IPS-20b (cell line): ENCODE results near the gene RRP9.
A peak's percentile ranks its signal among the peaks of the same experiment; 100 is the strongest.

Experiments used
- H3K27ac ChIP-seq: one replicate; pipeline ENCODE4 v1.5.1; 2013; ENCODE audit warnings: low read length
- H3K27me3 ChIP-seq: 2 replicates; pipeline ENCODE4 v1.6.1; 2013; ENCODE audit warnings: mild to moderate bottlenecking, low read length, inconsistent platforms; ENCODE audit not compliant: insufficient read depth
- H3K36me3 ChIP-seq: 2 replicates; pipeline ENCODE4 v1.6.1; 2013; ENCODE audit warnings: low read depth, mild to moderate bottlenecking, inconsistent platforms, low read length, moderate library complexity; ENCODE audit not compliant: insufficient read depth
- H3K4me1 ChIP-seq: 2 replicates; pipeline ENCODE4 v1.6.1; 2013; ENCODE audit warnings: mild to moderate bottlenecking, control low read depth, inconsistent platforms, low read length, moderate library complexity; ENCODE audit not compliant: insufficient read depth
- H3K4me3 ChIP-seq: 2 replicates; pipeline ENCODE4 v1.5.1; 2013; ENCODE audit warnings: mild to moderate bottlenecking, low read length, inconsistent platforms
- H3K9ac ChIP-seq: 2 replicates; pipeline ENCODE4 v1.6.1; 2013; ENCODE audit warnings: low read depth, mild to moderate bottlenecking, inconsistent platforms, low read length, moderate library complexity
- H3K9me3 ChIP-seq: 2 replicates; pipeline ENCODE4 v1.6.1; 2013; ENCODE audit warnings: mild to moderate bottlenecking, low read depth, low read length, inconsistent platforms; ENCODE audit not compliant: insufficient read depth

RRP9 gene

DNA sequence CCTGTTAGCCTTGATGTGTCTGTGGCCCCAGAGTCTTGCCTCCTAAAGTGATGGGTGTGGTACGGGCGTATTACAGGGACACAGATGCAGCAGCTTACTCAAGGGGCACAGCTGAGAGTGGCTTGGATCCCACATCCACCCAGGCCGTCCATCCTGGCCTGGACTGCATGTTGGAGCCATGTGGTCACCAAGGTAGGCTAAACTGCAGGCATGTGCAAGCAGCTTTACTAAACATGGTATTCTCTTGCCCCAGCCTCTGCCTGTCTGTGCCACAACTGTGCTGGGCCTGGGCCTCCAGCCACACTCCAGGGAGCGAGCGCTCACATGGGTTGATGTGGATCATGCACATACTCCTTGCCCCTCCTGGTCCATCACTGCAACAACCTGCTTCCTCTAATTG, 7.4 kb upstream of the RRP9 start:
- Histone ChIP-seq H3K9ac (no peak overlapping the region), H3K27me3 (peaks cover 46% of the 10 kb centered on the region), H3K4me1 (no peaks in the 10 kb centered on the region), H3K36me3 (no peaks in the 10 kb centered on the region), H3K4me3 (no peak overlapping the region), H3K27ac (no peak overlapping the region), H3K9me3 (no peaks in the 10 kb centered on the region)

DNA sequence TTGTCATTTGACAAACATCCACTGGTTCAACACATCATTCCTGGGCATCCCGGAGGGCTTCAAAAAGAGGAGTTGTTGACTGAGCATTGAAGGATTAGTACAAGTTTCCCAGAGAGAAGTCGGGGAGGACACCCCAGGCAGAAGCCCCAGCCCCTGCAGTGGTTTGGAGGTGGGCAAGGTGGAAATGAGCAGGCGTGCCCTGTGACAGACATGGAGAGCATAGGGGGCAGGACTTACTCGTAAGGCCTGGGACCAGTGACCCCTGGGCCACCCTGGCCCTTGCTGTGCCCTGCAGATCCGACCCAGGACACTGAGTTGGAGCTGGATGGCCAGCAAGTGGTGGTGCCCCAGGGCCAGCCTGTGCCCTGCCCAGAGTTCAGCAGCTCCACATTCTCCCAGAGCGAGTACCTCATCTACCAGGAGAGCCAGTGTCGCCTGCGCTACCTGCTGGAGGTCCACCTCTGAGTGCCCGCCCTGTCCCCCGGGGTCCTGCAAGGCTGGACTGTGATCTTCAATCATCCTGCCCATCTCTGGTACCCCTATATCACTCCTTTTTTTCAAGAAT, 6.4 kb upstream of the RRP9 start:
- no peaks in the 10 kb centered on the region for H3K36me3 ChIP-seq

DNA sequence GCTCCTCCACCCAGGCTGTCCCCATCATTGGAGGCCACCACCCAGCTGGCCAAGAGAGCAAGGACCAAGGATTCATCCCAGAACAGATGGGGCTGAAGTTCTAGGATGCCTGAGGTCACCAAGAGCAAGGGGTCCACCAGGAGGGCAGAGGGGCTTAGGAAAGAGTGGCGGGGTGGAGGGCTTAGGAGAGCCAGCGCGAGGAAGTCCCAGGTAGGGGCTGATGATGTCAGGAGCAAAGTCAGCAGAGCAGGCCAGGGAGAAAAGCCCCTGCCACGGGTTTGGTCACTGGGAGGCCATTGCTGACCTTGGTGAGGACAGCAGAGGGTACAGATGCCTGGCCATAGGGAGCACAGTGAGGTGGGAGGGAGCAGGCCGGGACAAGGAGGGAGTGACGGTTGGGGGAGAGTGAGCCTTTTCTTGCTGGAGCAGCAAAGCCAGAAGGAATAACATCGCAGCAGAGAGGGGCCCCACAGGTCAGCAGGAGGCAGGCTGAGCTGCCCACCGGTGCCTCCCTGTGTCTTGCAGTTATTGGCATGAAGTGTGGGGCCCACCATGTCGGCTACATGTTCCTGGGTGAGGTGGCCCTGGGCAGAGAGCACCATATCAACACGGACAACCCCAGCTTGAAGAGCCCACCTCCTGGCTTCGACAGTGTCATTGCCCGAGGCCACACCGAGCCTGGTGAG, 5.7 kb upstream of the RRP9 start:
- Histone ChIP-seq H3K27ac (no peak overlapping the region), H3K9me3 (no peaks in the 10 kb centered on the region), H3K4me1 (no peaks in the 10 kb centered on the region), H3K9ac (no peak overlapping the region), H3K36me3 (no peaks in the 10 kb centered on the region), H3K27me3 (peaks cover 40% of the 10 kb centered on the region), H3K4me3 (no peak overlapping the region)

More for the DNA sequence above, 6.4 kb upstream of the RRP9 start:
- Histone ChIP-seq H3K4me1 (no peaks in the 10 kb centered on the region), H3K9ac (no peak overlapping the region), H3K27me3 (peaks cover 37% of the 10 kb centered on the region), H3K9me3 (no peaks in the 10 kb centered on the region), H3K27ac (no peak overlapping the region), H3K4me3 (no peak overlapping the region)

DNA sequence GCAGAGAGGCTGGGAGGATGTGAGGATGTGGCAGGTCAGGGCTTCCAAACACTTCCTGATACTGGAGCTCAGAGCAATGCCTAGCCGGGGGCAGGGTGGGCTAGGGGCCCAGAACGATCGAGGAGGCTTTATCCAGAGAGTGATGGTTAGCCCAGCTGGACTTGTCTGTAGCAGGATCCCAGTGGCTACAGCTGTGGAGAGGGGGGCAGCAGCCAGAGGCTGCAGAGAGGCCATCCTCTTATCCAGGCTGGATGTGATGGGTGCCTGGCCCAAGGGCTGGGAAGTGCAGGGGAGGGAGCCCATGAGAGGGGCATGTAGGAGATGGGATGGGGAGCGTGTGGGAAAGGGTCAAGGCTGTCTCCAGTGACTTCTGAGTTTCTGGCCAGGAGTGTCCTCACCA, 5.1 kb upstream of the RRP9 start:
- H3K4me1 ChIP-seq: no peaks in the 10 kb centered on the region
- no peak overlapping the region for H3K9ac ChIP-seq
- H3K27me3 ChIP-seq: peaks cover 35% of the 10 kb centered on the region
- no peaks in the 10 kb centered on the region for H3K36me3 ChIP-seq
- H3K4me3 ChIP-seq: no peak overlapping the region
- H3K9me3 ChIP-seq: no peaks in the 10 kb centered on the region
- H3K27ac ChIP-seq: no peak overlapping the region

- Histone ChIP-seq H3K9me3 (no peaks in the 10 kb centered on the region), H3K27ac (no peak overlapping the region), H3K9ac (no peak overlapping the region), H3K36me3 (no peaks in the 10 kb centered on the region), H3K27me3 (peaks cover 28% of the 10 kb centered on the region), H3K4me3 (no peak overlapping the region), H3K4me1 (no peaks in the 10 kb centered on the region)
These were observed 4.4 kb upstream of the RRP9 start for GRCh38 chr3:51945926-51946705.

DNA sequence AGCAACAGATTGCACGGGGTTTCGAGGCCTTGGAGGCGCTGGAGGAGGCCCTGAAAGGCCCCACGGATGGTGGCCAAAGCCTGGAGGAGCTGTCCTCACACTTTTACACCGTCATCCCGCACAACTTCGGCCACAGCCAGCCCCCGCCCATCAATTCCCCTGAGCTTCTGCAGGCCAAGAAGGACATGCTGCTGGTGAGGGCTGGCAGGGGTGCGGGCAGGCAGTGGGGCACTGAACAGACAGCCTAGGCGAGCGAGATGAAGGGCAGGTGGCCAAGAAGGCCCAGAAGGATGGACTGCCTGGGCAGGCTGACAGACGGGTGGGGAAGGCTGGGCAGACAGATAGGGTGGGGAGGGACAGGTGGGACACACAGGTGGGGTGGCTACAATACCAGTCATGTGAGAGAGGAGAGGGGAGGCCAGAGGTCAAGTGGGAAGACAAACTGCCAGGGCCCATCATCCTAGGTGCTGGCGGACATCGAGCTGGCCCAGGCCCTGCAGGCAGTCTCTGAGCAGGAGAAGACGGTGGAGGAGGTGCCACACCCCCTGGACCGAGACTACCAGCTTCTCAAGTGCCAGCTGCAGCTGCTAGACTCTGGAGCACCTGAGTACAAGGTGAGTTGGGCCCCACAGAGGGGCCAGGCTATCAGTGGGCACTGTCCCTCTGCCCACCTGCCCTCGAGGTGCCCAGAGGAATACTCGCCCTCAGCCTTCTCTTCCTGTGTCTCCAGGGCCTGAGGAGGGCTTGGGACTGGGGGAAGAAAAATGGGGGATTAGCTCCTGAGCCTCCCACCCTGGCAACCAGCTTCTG, 3.5 kb upstream of the RRP9 start:
- Histone ChIP-seq H3K4me1 (no peaks in the 10 kb centered on the region), H3K9ac (no peak overlapping the region), H3K27ac (no peak overlapping the region), H3K4me3 (no peak overlapping the region), H3K27me3 (peaks cover 19% of the 10 kb centered on the region; the same call in 1 of the 2 replicates), H3K36me3 (0 out of 2 replicates have a peak, but pooled peaks cover 2% of the 10 kb centered on the region), H3K9me3 (no peaks in the 10 kb centered on the region)

- Histone ChIP-seq H3K27ac (no peak overlapping the region), H3K27me3 (peaks cover 14% of the 10 kb centered on the region; the same call in 1 of the 2 replicates), H3K4me1 (no peaks in the 10 kb centered on the region), H3K9me3 (no peaks in the 10 kb centered on the region), H3K36me3 (peaks cover 9% of the 10 kb centered on the region; the same call in 1 of the 2 replicates), H3K4me3 (no peak overlapping the region), H3K9ac (no peak overlapping the region)
These were observed 2.8 kb upstream of the RRP9 start for GRCh38 chr3:51944451-51945021.

DNA sequence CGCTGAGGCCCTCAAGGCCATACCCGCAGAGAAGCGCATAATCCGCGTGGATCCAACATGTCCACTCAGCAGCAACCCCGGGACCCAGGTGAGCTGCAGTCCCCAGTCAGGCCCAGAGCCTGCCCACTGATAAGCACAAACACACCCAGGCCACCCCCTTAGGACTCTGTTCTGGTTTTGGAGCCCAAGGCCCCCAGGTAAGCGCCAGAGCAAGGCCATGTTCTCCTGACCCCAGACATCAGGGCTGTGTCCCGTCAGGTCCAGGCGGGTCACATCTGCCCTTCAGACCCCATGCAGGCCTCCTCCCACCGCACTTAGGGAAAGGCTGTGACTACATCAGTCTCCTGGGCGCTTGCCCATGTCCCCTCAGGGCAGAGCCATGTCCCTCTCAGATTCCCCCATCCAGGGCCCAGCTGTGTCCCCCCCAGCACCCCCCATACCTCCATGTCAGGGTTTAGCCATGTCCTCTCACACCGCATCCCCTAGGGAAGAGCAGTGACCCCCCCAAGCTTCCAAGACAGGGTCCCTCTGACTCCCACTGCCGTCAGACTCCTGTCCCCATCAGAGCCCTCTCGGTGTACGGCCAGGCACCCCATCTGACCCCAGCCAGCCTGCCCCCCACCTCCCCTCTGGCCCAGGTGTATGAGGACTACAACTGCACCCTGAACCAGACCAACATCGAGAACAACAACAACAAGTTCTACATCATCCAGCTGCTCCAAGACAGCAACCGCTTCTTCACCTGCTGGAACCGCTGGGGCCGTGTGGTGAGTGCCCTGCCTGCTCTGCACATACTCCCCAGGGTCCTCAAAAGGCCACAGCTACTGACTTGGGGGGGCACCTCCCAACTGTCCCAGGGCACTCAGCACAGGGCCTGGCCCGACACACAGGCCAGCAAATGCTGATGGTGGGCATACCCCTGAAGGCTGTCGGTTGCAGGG, 2.0 kb upstream of the RRP9 start:
- Histone ChIP-seq H3K27me3 (peaks cover 11% of the 10 kb centered on the region; the same call in 1 of the 2 replicates), H3K27ac (no peak overlapping the region), H3K4me3 (no peak overlapping the region), H3K9me3 (no peaks in the 10 kb centered on the region), H3K4me1 (no peaks in the 10 kb centered on the region), H3K9ac (no peak overlapping the region), H3K36me3 (peaks cover 17% of the 10 kb centered on the region; the same call in 1 of the 2 replicates)

DNA sequence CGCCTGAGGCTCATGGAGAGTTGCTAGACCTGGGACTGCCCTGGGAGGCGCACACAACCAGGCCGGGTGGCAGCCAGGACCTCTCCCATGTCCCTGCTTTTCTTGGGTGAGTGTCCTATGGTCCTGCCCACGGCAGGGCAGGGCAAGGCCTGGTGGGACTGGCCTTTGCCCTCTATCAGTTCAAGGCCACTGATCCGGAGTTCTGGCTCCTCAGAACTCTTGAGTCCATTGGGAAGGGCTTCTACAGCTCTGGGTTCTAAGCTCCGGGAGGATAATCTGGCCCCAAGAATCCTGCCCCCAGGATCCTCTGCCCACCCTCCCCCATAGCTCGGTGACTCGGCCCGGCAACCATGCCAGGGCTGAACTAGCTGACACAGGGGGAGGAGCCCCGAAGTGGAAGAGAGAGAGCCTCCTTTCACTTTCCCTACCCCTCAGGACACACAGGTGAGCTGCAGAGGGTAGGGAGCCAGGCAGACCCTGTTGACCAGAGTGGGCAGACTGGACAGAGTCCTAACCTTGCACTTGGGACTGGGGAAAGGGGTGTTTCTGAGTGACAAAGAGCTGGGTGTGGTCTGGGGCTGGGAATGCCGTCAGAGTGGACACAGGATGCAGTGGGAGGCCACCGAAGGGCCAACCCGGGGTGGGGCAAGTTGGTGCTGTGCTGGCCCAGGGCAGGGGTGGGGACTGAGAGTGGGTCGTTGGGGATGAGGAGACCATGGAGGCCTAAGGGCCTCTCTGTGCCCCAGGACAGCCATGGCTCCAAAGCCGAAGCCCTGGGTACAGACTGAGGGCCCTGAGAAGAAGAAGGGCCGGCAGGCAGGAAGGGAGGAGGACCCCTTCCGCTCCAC, 1.1 kb upstream of the RRP9 start:
- no peaks in the 10 kb centered on the region for H3K9me3 ChIP-seq
- H3K27me3 ChIP-seq: peaks cover 7% of the 10 kb centered on the region; the same call in 1 of the 2 replicates
- no peak overlapping the region for H3K27ac ChIP-seq
- H3K36me3 ChIP-seq: peaks cover 26% of the 10 kb centered on the region
- H3K9ac ChIP-seq: peak overlapping the region; percentile 61; the same call in 1 of the 2 replicates
- H3K4me3 ChIP-seq: peak overlapping the region; percentile 60; the same call in 1 of the 2 replicates
- H3K4me1 ChIP-seq: no peaks in the 10 kb centered on the region

DNA sequence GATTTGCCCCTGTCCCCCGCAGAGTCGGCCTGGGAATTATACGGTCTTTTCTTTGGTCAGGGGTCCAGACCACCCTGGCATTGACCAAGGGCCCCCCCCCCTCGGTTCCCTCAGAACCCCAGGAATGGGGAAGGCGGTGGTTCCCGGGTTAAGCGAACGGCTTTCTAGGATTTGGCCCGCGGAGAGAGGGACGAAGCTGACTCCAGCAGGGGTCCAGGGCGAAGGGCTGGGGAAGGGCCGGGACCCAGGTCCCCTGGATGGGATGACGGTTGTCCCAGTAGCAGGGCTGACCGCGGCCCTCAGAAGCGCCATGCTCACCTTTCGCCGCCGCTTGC, 274 bp downstream of the RRP9 start:
- H3K9me3 ChIP-seq: no peaks in the 10 kb centered on the region
- H3K36me3 ChIP-seq: peaks cover 40% of the 10 kb centered on the region
- H3K9ac ChIP-seq: peak overlapping the region; percentile 89
- H3K4me3 ChIP-seq: peak overlapping the region; percentile 89
- H3K27ac ChIP-seq: no peak overlapping the region
- H3K4me1 ChIP-seq: no peaks in the 10 kb centered on the region
- peaks cover 7% of the 10 kb centered on the region; the same call in 1 of the 2 replicates for H3K27me3 ChIP-seq
